GM23338 (cell line): ENCODE data around the gene FMNL1.

Experiments used
- CTCF ChIP-seq, 2 experiments: fragments of 200-600 bp in 1 of 2; sonication (generic) in 1 of 2; conservative IDR thresholded peaks; 2 replicates each; pipeline versions ENCODE4 v1.5.1 to v1.6.1; 2016 to 2017; ENCODE audit warnings: antibody characterized with exemption in 2 of 2, low read depth in 2 of 2, mild to moderate bottlenecking in 2 of 2, moderate library complexity in 1 of 2
- ETS1 ChIP-seq: IDR thresholded peaks from 2 replicates; pipeline ENCODE4 v1.6.1; 2016; ENCODE audit warnings: antibody characterized with exemption
- EZH2 ChIP-seq: fragments of 200-600 bp; sonication (generic); IDR thresholded peaks from one replicate; pipeline ENCODE4 v1.8.0; 2017; ENCODE audit warnings: antibody characterized with exemption, mild to moderate bottlenecking, low read depth; ENCODE audit not compliant: unreplicated experiment
- EZH2phosphoT487 ChIP-seq: fragments of 200-600 bp; sonication (generic); IDR thresholded peaks from one replicate; pipeline ENCODE4 v1.8.1; 2018; ENCODE audit warnings: antibody characterized with exemption; ENCODE audit not compliant: unreplicated experiment
- POLR2AphosphoS5 ChIP-seq: IDR thresholded peaks from 2 replicates; pipeline ENCODE4 v1.6.1; 2016; ENCODE audit warnings: antibody characterized with exemption, low read depth
- ZNF331 ChIP-seq: fragments of 250-450 bp; sonication (Bioruptor Pico); IDR thresholded peaks from 2 replicates; pipeline ENCODE4 v1.5.0; 2020; ENCODE audit warnings: low read depth, mild to moderate bottlenecking, moderate library complexity
- TF ChIP-seq, protein P1 (sequence below): IDR thresholded peaks from one replicate; pipeline ENCODE4 v1.6.1; 2018; ENCODE audit warnings: antibody characterized with exemption; ENCODE audit not compliant: unreplicated experiment

DNA sequence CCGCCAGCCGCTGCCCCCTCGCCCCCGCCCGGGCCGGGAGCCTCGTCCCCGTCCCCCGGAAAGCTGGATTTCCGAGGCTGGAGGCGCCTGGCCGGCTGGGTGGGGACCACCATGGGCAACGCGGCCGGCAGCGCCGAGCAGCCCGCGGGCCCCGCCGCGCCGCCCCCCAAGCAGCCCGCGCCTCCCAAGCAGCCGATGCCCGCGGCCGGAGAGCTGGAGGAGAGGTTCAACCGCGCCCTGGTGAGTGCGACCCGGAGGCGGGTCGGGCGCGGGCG, 266 bp downstream of the FMNL1 start:
- TF ChIP-seq EZH2phosphoT487 (no peak), CTCF (conservative IDR thresholded peaks at IDR 0.05; ENCODE audit: low read depth in 2 of 2) (no peak), POLR2AphosphoS5 (no peak), EZH2 (no peak), ZNF331 (no peak), ETS1 (no peak)
- TF ChIP-seq, protein P1, sequence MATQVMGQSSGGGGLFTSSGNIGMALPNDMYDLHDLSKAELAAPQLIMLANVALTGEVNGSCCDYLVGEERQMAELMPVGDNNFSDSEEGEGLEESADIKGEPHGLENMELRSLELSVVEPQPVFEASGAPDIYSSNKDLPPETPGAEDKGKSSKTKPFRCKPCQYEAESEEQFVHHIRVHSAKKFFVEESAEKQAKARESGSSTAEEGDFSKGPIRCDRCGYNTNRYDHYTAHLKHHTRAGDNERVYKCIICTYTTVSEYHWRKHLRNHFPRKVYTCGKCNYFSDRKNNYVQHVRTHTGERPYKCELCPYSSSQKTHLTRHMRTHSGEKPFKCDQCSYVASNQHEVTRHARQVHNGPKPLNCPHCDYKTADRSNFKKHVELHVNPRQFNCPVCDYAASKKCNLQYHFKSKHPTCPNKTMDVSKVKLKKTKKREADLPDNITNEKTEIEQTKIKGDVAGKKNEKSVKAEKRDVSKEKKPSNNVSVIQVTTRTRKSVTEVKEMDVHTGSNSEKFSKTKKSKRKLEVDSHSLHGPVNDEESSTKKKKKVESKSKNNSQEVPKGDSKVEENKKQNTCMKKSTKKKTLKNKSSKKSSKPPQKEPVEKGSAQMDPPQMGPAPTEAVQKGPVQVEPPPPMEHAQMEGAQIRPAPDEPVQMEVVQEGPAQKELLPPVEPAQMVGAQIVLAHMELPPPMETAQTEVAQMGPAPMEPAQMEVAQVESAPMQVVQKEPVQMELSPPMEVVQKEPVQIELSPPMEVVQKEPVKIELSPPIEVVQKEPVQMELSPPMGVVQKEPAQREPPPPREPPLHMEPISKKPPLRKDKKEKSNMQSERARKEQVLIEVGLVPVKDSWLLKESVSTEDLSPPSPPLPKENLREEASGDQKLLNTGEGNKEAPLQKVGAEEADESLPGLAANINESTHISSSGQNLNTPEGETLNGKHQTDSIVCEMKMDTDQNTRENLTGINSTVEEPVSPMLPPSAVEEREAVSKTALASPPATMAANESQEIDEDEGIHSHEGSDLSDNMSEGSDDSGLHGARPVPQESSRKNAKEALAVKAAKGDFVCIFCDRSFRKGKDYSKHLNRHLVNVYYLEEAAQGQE = no peak
